K562 (cell line): Measurements from ENCODE around the gene TRRAP. TPM values are rescaled to one million over a fixed set of nuclear protein-coding genes. Genes with fewer than 3 reads are reported as not detected.

Source experiments
- ATAC-seq: fragments of 200-7000 bp; cut with Tn5 transposase; 3 replicates; pipeline ENCODE4 v1.9.1; 2020; ENCODE audit warnings: moderate library complexity
- BruUV-seq: library from RNA; stranded (reverse); fragments of 400-500 nt; replicated peaks from 2 replicates; lab custom pipeline; 2021; lab: Mats Ljungman, UMichigan
- CTCF ChIA-PET: fragments of 300-600 bp; formaldehyde crosslinking; extraction: SDS; loops from one replicate; lab custom pipeline; 2021; ENCODE audit warnings: low intra/inter-chr PET ratio; lab: Yijun Ruan, JAX
- POLR2A ChIA-PET: fragments of 300-600, 350-650 bp; sonication (Branson Sonifier 250); formaldehyde crosslinking; extraction: SDS; loops from one replicate; lab custom pipeline; 2021; ENCODE audit warnings: antibody characterized with exemption, inconsistent platforms; lab: Yijun Ruan, JAX
- DNase-seq, 4 experiments: peaks; one replicate each; pipeline versions ENCODE4 v3.0.0 to v3.0.0-alpha.2; 2011 to 2018; ENCODE audit warnings: low spot score in 3 of 4, mixed read lengths in 3 of 4; ENCODE audit errors: extremely low read depth in 1 of 4
- FAIRE-seq: peaks from 2 replicates; lab custom pipeline; 2011; peaks lifted over from hg19 to GRCh38; lab: Jason Lieb, UNC
- H2AFZ ChIP-seq: 2 replicates; pipeline ENCODE4 v1.6.0; 2011; ENCODE audit warnings: low read depth, low read length, control low read depth, inconsistent platforms
- H3K27ac ChIP-seq: fragments of 200-600 bp; 3 replicates; pipeline ENCODE4 v1.8.0; 2011; ENCODE audit warnings: low read depth, mild to moderate bottlenecking, control low read depth, inconsistent platforms, low read length, moderate library complexity, mixed read lengths; ENCODE audit errors: extremely low read depth
- H3K27me3 ChIP-seq, 2 experiments: fragments of 300-600 bp in 1 of 2; 2 replicates in 1 of 2; 3 replicates in 1 of 2; pipeline versions ENCODE4 v1.6.0 to v1.8.0; 2011; ENCODE audit warnings: inconsistent platforms in 2 of 2, low read length in 2 of 2, mild to moderate bottlenecking in 1 of 2, mixed read lengths in 1 of 2, moderate library complexity in 1 of 2; ENCODE audit not compliant: control insufficient read depth in 2 of 2, insufficient read depth in 2 of 2
- H3K36me3 ChIP-seq: fragments of 300-600 bp; 3 replicates; pipeline ENCODE4 v1.8.0; 2011; ENCODE audit warnings: mild to moderate bottlenecking, low read length, inconsistent platforms; ENCODE audit not compliant: control insufficient read depth, insufficient read depth
- H3K4me1 ChIP-seq, 2 experiments: fragments of 200-600 bp in 1 of 2; replicated peaks in 1 of 2; 2 replicates in 1 of 2; 3 replicates in 1 of 2; pipeline versions ENCODE4 v1.5.1 to v1.8.0; 2011; ENCODE audit warnings: inconsistent platforms in 2 of 2, low read length in 2 of 2, mild to moderate bottlenecking in 1 of 2, mixed read lengths in 1 of 2, moderate library complexity in 1 of 2; ENCODE audit not compliant: control insufficient read depth in 2 of 2, insufficient read depth in 2 of 2
- H3K4me2 ChIP-seq: 2 replicates; pipeline ENCODE4 v1.6.1; 2011; ENCODE audit warnings: low read length, control low read depth, inconsistent platforms, mixed read lengths; ENCODE audit not compliant: insufficient read depth
- H3K4me3 ChIP-seq: fragments of 200-600 bp; sonication (generic), shearing (Covaris generic); 2 replicates; pipeline ENCODE4 v1.5.1; 2016; ENCODE audit warnings: control low read depth, inconsistent platforms
- H3K79me2 ChIP-seq: fragments of 200-600 bp; 3 replicates; pipeline ENCODE4 v1.8.0; 2011; ENCODE audit warnings: low read length, inconsistent platforms; ENCODE audit not compliant: control insufficient read depth, insufficient read depth
- H3K9ac ChIP-seq, 2 experiments: 2 replicates each; pipeline versions ENCODE4 v1.6.0 to v1.6.1; 2011; ENCODE audit warnings: low read depth in 2 of 2, low read length in 2 of 2, control low read depth in 1 of 2, inconsistent platforms in 1 of 2, mild to moderate bottlenecking in 1 of 2, mixed read lengths in 1 of 2; ENCODE audit not compliant: insufficient read depth in 1 of 2
- H3K9me1 ChIP-seq: one replicate; pipeline ENCODE4 v1.6.0; 2011; ENCODE audit warnings: inconsistent platforms, mild to moderate bottlenecking, low read length, moderate library complexity; ENCODE audit not compliant: control insufficient read depth, insufficient read depth
- H3K9me3 ChIP-seq: replicated peaks from 2 replicates; pipeline ENCODE4 v1.5.1; 2011; ENCODE audit warnings: low read depth, low read length, inconsistent platforms; ENCODE audit not compliant: control insufficient read depth, insufficient read depth
- H4K20me1 ChIP-seq: replicated peaks from 2 replicates; pipeline ENCODE4 v1.6.1; 2011; ENCODE audit warnings: low read length, inconsistent platforms, mixed read lengths; ENCODE audit not compliant: control insufficient read depth, insufficient read depth
- MYNN ChIP-seq, 2 experiments: sonication (generic); formaldehyde crosslinking in 1 of 2; IDR thresholded peaks; 2 replicates each; pipeline versions ENCODE4 v1.5.0 to v1.6.1; 2016 to 2020; ENCODE audit warnings: antibody characterized with exemption in 1 of 2, missing genetic modification reagents in 1 of 2
- RAD21 ChIP-seq, 2 experiments: fragments of 250-450 bp in 1 of 2; fragments of 450-650 bp in 1 of 2; sonication (Bioruptor Pico) in 1 of 2; formaldehyde crosslinking in 1 of 2; IDR thresholded peaks in 1 of 2; conservative IDR thresholded peaks in 1 of 2; 2 replicates each; pipeline versions ENCODE4 v1.4.0 to v1.8.0; 2020 to 2022; ENCODE audit warnings: mild to moderate bottlenecking in 2 of 2, moderate library complexity in 1 of 2
- RBM39 ChIP-seq: fragments of 200-400 bp; formaldehyde crosslinking; optimal IDR thresholded peaks from 2 replicates; pipeline ENCODE3; 2018; ENCODE audit warnings: low read depth, low read length
- SMC3 ChIP-seq: conservative IDR thresholded peaks from 2 replicates; pipeline ENCODE4 v1.6.1; 2011; ENCODE audit warnings: low read depth, low read length, improper control_type of control experiment; ENCODE audit not compliant: insufficient read depth
- WGBS: fragments of 100-300 bp; shearing (Covaris generic); methylation state at CpG from one replicate; pipeline ENCODE4 v1.1.6; 2016; ENCODE audit warnings: low coverage, mixed read lengths; ENCODE audit not compliant: insufficient coverage; ENCODE audit errors: missing lambda C conversion rate; 5-methylcytosine and 5-hydroxymethylcytosine counted together
- in situ Hi-C: fragments of 300-500 bp; cut with MboI; formaldehyde crosslinking; loops from 4 replicates; pipeline ENCODE4 v1.15.0; 2018; ENCODE audit warnings: inconsistent platforms, mixed read lengths
- intact Hi-C: fragments of 100-400 bp; cut with micrococcal nuclease; formaldehyde crosslinking; loops from 2 replicates; pipeline ENCODE4 v1.14.2; 2022
- polyA plus RNA-seq, 8 experiments: library from polyadenylated mRNA; depleted of rRNA in 4 of 8; stranded (reverse) in 5 of 8; unstranded in 3 of 8; fragments of >200 nt; fragmentation: Nextera tagmentation in 2 of 8; fragmentation: Illumina TruSeq in 1 of 8; extraction: Ambion mirVana in 2 of 8; extraction: Trizol in 1 of 8; gene quantifications; 2 replicates each; pipeline versions ENCODE4 v1.2.1 to v1.2.3, GENCODE V29; 2011 to 2014; ENCODE audit warnings: inconsistent platforms in 1 of 8, missing spikeins in 1 of 8
- total RNA-seq, 7 experiments: library from RNA; depleted of rRNA in 6 of 7; stranded (reverse); fragments of >200 nt in 6 of 7; fragmentation: Illumina TruSeq in 2 of 7; extraction: Trizol in 2 of 7; gene quantifications; 2 replicates each; pipeline versions ENCODE4 v1.2.1 to v1.2.3, GENCODE V29; 2011 to 2021; ENCODE audit warnings: low replicate concordance in 1 of 7
- TF ChIP-seq, protein P1 (sequence below): fragments of 200-800 bp; sonication (Bioruptor generic); IDR thresholded peaks from 2 replicates; pipeline ENCODE4 v1.6.1; 2017; ENCODE audit warnings: missing genetic modification characterization, missing compliant biosample characterization
- TF ChIP-seq, protein P2 (sequence below): fragments of 450-650 bp; IDR thresholded peaks from 2 replicates; pipeline ENCODE4 v1.6.1; 2016; ENCODE audit warnings: borderline replicate concordance
- TF ChIP-seq, protein P3 (sequence below), 3 experiments: IDR thresholded peaks in 2 of 3; conservative IDR thresholded peaks in 1 of 3; 2 replicates each; pipeline ENCODE4 v1.5.1; 2011 to 2012; ENCODE audit warnings: low read length in 3 of 3, mild to moderate bottlenecking in 3 of 3, control low read depth in 2 of 3, improper control_type of control experiment in 1 of 3, inconsistent platforms in 1 of 3, low read depth in 1 of 3, mixed read lengths in 1 of 3, moderate library complexity in 1 of 3; ENCODE audit not compliant: insufficient read depth in 2 of 3

TRRAP gene
- total and polyA plus RNA-seq, 9 of the 15 experiments (the other 6 are each of a cell fraction or from before 2014, with no cell fraction given): 1.3 to 47.2 (median 9.7) TPM

DNA sequence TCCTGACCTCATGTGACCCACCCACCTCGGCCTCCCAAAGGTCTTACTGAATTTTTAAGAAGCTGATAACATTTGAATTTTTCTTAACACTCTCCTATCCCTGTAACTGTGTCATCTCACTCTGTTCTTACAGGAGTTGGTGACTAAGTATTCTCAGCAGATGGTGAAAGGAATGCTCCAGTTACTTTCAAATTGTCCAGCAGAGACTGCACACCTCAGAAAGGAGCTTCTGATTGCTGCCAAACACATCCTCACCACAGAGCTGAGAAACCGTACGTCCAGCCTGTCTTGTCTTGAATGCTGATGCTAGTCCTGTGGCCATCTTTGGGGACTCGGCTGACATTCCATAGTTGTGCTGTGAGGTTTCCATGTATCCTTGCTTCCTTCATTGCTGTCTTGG lies 24.9 kb downstream of the TRRAP start:
- no peaks in the 10 kb centered on the region for H3K79me2 ChIP-seq
- 84% methylated on average over 4 of the region's 4 CpGs for WGBS
- no peak overlapping the region for H2AFZ ChIP-seq
- no peak for DNase-seq
- BruUV-seq: no TSS peak
- no peaks in the 10 kb centered on the region for H3K4me1 ChIP-seq
- H3K9me1 ChIP-seq: no peaks in the 10 kb centered on the region
- no peak overlapping the region for H3K27ac ChIP-seq
- intact Hi-C loops: no loop called here
- H3K27me3 ChIP-seq: no peaks in the 10 kb centered on the region
- in situ Hi-C loops: no loop called here
- no peaks in the 10 kb centered on the region for H3K9me3 ChIP-seq
- no peak overlapping the region for H3K9ac ChIP-seq
- H4K20me1 ChIP-seq: no peaks in the 10 kb centered on the region
- peaks cover 93% of the 10 kb centered on the region for H3K36me3 ChIP-seq
- no peak overlapping the region for H3K4me3 ChIP-seq
- CTCF ChIA-PET: interaction anchor here (0.6 kb wide), 1 partner anchor 749 kb away, joined by 4 read pairs; no protein-coding TSS in a partner anchor
- H3K4me2 ChIP-seq: no peak overlapping the region
- no peak for TF ChIP-seq MYNN (IDR thresholded peaks at IDR 0.05)
- no peak for TF ChIP-seq MYNN (CRISPR knock-in tag; IDR thresholded peaks at IDR 0.05)
- TF ChIP-seq RBM39: no peak
- TF ChIP-seq, protein P1, sequence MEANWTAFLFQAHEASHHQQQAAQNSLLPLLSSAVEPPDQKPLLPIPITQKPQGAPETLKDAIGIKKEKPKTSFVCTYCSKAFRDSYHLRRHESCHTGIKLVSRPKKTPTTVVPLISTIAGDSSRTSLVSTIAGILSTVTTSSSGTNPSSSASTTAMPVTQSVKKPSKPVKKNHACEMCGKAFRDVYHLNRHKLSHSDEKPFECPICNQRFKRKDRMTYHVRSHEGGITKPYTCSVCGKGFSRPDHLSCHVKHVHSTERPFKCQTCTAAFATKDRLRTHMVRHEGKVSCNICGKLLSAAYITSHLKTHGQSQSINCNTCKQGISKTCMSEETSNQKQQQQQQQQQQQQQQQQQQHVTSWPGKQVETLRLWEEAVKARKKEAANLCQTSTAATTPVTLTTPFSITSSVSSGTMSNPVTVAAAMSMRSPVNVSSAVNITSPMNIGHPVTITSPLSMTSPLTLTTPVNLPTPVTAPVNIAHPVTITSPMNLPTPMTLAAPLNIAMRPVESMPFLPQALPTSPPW: no peak
- TF ChIP-seq, all 486 proteins: peak for 0
- no peak for FAIRE-seq
- no peak for ATAC-seq
- POLR2A ChIA-PET: no interaction called here

DNA sequence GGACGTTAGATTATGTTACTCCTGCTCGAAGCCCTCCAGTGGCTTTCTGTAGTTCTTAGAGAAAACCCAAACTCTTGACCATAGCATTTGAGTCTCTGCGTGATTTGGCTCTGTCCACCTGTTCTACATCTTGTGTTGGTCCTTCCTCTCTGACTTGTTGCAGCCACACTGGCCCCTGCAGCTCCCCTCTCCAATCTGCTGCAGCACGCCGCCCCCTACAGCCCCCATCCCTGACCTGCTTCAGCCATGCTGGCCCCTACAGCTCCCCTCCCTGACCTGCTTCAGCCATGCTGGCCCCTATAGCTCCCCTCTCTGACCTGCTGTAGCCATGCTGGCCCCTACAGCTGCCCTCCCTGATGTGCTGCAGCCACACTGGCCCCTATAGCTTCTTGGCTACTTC lies 29.2 kb downstream of the TRRAP start:
- FAIRE-seq (no peak), DNase-seq (peak in 2 of 4 experiments; percentile 9 to 34), ATAC-seq (peak; percentile 77)
- H3K27me3 ChIP-seq: no peaks in the 10 kb centered on the region
- H3K4me3 ChIP-seq: no peak overlapping the region
- CTCF ChIA-PET: no interaction called here
- peaks cover 93% of the 10 kb centered on the region for H3K36me3 ChIP-seq
- TF ChIP-seq SMC3 (no peak), RAD21 (CRISPR knock-in tag; conservative IDR thresholded peaks at IDR 0.05 in 1 of 2, IDR thresholded peaks at IDR 0.05 in 1 of 2) (no peak)
- TF ChIP-seq, protein P2, sequence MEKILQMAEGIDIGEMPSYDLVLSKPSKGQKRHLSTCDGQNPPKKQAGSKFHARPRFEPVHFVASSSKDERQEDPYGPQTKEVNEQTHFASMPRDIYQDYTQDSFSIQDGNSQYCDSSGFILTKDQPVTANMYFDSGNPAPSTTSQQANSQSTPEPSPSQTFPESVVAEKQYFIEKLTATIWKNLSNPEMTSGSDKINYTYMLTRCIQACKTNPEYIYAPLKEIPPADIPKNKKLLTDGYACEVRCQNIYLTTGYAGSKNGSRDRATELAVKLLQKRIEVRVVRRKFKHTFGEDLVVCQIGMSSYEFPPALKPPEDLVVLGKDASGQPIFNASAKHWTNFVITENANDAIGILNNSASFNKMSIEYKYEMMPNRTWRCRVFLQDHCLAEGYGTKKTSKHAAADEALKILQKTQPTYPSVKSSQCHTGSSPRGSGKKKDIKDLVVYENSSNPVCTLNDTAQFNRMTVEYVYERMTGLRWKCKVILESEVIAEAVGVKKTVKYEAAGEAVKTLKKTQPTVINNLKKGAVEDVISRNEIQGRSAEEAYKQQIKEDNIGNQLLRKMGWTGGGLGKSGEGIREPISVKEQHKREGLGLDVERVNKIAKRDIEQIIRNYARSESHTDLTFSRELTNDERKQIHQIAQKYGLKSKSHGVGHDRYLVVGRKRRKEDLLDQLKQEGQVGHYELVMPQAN: no peak
- TF ChIP-seq, protein P3, sequence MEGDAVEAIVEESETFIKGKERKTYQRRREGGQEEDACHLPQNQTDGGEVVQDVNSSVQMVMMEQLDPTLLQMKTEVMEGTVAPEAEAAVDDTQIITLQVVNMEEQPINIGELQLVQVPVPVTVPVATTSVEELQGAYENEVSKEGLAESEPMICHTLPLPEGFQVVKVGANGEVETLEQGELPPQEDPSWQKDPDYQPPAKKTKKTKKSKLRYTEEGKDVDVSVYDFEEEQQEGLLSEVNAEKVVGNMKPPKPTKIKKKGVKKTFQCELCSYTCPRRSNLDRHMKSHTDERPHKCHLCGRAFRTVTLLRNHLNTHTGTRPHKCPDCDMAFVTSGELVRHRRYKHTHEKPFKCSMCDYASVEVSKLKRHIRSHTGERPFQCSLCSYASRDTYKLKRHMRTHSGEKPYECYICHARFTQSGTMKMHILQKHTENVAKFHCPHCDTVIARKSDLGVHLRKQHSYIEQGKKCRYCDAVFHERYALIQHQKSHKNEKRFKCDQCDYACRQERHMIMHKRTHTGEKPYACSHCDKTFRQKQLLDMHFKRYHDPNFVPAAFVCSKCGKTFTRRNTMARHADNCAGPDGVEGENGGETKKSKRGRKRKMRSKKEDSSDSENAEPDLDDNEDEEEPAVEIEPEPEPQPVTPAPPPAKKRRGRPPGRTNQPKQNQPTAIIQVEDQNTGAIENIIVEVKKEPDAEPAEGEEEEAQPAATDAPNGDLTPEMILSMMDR (IDR thresholded peaks at IDR 0.05 in 2 of 3, conservative IDR thresholded peaks at IDR 0.05 in 1 of 3; ENCODE audit: insufficient read depth in 2 of 3, low read depth in 1 of 3, low read length in 3 of 3): 0 out of 6 replicates have a peak, but pooled peaks of 1 of the 3 experiments have one; percentile 16
- no peak overlapping the region for H3K4me2 ChIP-seq
- POLR2A ChIA-PET: interaction anchor here (1.6 kb wide), 1 partner anchor 16 kb away, joined by 5 read pairs; no protein-coding TSS in a partner anchor
- H3K9me1 ChIP-seq: no peaks in the 10 kb centered on the region
- no peak overlapping the region for H3K9ac ChIP-seq
- no peaks in the 10 kb centered on the region for H3K79me2 ChIP-seq
- H3K9me3 ChIP-seq: no peaks in the 10 kb centered on the region
- in situ Hi-C loops (no loop called here), intact Hi-C loops (no loop called here)
- BruUV-seq: no TSS peak
- H2AFZ ChIP-seq: no peak overlapping the region
- H4K20me1 ChIP-seq: no peaks in the 10 kb centered on the region
- H3K27ac ChIP-seq: no peak overlapping the region
- no peaks in the 10 kb centered on the region for H3K4me1 ChIP-seq
- WGBS: 94% methylated on average over 5 of the region's 5 CpGs
